HL-60 (cell line): ENCODE data around the gene TBC1D14.

Source experiments
- GABPA ChIP-seq: IDR thresholded peaks from 2 replicates; pipeline ENCODE4 v1.6.1; 2012; ENCODE audit warnings: low read depth
- POLR2AphosphoS5 ChIP-seq: IDR thresholded peaks from 2 replicates; pipeline ENCODE4 v1.6.1; 2012; ENCODE audit warnings: low read depth
- REST ChIP-seq: IDR thresholded peaks from 2 replicates; pipeline ENCODE4 v1.6.1; 2012; ENCODE audit warnings: low read depth; ENCODE audit not compliant: insufficient replicate concordance
- TF ChIP-seq, protein P1 (sequence below): IDR thresholded peaks from one replicate; pipeline ENCODE4 v1.5.1; 2011; ENCODE audit warnings: low read length, control low read depth, inconsistent platforms; ENCODE audit not compliant: insufficient read depth

- no peak for TF ChIP-seq POLR2AphosphoS5
- TF ChIP-seq, protein P1, sequence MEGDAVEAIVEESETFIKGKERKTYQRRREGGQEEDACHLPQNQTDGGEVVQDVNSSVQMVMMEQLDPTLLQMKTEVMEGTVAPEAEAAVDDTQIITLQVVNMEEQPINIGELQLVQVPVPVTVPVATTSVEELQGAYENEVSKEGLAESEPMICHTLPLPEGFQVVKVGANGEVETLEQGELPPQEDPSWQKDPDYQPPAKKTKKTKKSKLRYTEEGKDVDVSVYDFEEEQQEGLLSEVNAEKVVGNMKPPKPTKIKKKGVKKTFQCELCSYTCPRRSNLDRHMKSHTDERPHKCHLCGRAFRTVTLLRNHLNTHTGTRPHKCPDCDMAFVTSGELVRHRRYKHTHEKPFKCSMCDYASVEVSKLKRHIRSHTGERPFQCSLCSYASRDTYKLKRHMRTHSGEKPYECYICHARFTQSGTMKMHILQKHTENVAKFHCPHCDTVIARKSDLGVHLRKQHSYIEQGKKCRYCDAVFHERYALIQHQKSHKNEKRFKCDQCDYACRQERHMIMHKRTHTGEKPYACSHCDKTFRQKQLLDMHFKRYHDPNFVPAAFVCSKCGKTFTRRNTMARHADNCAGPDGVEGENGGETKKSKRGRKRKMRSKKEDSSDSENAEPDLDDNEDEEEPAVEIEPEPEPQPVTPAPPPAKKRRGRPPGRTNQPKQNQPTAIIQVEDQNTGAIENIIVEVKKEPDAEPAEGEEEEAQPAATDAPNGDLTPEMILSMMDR: no peak
- TF ChIP-seq GABPA: no peak
- no peak for TF ChIP-seq REST
These were observed 52.8 kb downstream of the TBC1D14 start for GRCh38 chr4:6962211-6963041.
